Measurements from ENCODE around the gene PP2D1.
"Not testable (repeated sequence)": the region's sequence is repeated elsewhere in the genome, so short reads cannot be mapped to it uniquely, and the experiment has no call there.

The PP2D1 gene

DNA sequence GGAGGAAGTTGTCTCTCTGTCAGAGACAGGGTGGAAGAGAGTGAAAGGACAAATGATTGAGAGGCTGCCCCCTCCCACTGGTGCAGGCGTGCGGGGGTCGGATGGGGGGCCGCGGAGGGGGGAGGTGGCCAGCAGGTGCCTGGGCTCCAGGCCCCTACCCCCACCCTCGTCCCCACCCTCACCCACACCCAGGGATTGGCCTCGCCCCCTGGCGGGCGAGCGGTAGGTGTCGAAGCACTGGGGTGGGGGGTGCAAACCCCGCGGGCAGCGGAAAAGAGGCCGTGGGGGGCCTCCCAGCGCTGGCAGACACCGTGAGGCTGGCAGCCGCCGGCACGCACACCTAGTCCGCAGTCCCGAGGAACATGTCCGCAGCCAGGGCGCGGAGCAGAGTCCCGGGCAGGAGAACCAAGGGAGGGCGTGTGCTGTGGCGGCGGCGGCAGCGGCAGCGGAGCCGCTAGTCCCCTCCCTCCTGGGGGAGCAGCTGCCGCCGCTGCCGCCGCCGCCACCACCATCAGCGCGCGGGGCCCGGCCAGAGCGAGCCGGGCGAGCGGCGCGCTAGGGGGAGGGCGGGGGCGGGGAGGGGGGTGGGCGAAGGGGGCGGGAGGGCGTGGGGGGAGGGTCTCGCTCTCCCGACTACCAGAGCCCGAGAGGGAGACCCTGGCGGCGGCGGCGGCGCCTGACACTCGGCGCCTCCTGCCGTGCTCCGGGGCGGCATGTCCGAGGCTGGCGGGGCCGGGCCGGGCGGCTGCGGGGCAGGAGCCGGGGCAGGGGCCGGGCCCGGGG lies 27.9 kb upstream of the PP2D1 start, which contains the start of gene KAT2B:
TSS of gene KAT2B (plus strand) at position 682 of the 783 bp plus-strand sequence. CDS start at position 714, 32 bp downstream.
- no peak for DNase-seq (ENCODE audit: low read depth)

DNA sequence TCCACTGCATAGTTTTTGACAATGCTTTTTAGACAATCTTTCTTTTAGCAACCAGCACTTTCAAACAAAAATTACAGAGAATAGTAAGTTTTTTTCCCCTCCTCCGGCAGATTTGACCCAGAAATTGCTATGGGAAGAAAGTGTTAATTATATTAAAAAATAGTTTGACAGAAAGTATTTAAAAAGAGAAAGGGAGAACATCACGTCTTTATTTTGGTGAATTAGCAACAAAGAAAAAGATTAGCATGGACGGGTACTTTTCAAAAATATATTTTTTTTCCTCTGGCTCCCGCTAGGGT lies 27.4 kb upstream of the PP2D1 start:
- DNase-seq (ENCODE audit: low read depth), result no peak

DNA sequence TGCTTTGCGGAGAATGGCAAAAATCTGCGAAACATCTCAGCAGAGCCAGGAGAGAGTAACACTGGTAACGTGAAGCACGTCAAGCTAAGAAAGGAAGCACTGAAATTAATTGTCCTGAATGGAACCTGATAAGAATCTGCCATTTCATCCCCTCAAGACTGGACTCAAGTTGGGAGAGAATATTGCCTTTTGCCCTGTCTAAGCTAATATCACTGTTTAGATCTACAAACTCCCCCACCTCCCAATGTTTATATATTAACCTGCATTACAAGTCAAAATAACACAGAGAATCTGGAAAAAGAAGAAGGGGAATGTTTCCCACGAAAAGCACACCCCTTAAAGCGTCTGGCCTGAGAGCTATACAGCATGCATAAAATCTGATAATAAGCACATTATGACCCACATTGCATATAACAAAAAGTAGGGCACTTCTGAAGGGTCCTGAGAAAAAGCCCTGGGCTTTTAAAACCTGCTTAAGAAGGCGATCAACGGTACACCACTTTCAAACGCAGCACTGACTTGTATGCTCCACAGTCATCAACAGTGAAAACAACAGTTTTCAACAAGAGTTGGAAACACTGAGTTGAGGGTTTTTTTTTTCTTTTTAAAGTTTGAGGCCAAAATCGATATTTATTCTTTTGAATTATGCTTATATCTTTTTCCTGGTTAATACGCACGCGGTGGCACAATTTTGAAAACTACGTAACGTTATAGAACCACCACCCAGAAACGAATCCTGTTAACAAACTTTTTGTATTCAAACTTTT lies 26.8 kb upstream of the PP2D1 start:
- DNase-seq (ENCODE audit: low read depth), result no peak

DNA sequence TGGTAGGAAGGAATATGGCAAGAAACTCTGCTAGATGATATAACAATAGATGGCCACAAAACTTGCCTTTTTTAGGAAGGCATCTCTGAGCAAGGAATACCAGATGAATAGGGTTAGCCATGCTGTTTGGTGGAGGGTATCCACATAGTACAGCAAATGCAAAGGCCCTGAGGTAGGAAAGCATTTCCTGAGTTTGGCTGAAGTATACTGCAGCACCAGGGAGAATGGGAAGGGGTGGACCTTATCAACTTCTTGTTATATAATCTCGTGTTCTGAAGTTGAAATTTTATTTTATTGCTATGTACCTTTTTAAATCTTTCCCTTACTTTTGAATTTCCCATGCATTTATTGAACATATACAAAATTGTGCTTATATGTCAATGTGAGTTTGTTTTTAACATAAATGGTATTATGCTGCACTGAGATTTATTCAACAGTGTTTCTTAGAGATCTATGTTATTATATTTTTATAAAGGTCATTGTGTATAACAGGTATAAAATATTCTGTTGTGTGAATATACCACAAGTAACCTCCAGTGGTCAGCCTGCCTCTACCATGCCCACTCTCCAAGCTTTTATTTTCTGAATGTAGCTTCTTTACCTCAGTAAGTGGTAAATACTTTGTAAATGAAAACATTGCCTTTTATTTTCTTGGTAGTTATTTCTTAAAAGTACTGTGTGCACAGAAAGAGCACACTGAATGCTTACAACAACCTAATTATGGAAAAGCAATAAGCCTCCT lies 25.4 kb upstream of the PP2D1 start:
- DNase-seq (ENCODE audit: low read depth), result no peak

DNA sequence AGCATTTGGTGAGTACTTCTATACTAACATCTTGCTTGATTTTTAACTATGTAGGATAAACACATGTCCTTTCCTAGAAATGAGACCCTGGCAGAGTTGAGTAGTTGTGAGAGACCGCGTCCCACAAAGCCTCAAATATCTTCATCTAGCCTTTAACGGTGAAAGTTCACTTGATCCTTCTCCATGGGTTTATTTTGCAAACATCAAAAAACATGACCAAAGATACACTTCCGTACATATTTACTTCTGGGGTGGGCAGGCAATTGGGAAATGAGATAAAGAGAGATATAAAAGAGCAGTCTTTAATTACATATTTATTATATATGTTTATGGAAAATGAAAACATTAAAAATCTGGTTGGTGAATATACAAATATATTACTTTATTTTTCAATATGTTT lies 23.0 kb upstream of the PP2D1 start:
- no peak for DNase-seq (ENCODE audit: low read depth)

DNA sequence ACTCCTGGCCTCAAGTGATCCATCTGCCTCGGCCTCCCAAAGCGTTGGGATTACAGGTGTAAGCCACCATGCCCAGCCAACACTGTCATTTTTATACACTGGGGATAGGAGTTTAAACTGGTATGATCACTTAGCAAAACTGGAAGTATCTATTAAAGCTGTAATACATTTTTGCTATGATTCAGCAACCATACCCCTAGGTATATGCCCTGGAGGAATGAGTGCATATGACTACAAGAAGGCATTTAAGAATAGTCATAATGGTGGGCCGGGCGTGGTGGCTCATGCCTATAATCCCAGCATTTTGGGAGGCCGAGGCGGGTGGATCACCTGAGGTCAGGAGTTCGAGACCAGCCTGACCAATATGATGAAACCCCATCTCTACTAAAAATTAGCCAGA lies 19.9 kb upstream of the PP2D1 start:
- DNase-seq (ENCODE audit: low read depth), result not testable (repeated sequence)

DNA sequence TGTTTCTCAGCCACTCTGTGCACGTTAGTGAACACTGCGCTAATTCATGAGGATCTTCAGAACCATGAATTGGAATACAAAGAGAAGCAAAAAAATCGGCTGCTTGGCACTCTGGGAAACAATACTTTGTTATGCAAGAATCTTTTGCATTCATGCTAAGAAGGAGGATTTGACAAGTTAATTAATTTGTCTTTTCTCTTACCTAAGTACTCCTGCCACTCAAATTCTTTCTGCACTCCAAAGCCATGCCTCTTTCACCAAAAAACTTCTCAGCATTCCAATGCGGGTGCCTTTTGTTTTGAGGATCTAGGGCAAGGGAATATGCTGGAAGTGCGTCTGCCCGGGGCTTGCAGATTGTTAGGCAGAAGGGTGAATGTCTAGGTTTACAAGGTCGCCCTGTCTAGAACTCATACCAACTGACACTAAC lies 16.9 kb upstream of the PP2D1 start:
- no peak for DNase-seq (ENCODE audit: low read depth)

DNA sequence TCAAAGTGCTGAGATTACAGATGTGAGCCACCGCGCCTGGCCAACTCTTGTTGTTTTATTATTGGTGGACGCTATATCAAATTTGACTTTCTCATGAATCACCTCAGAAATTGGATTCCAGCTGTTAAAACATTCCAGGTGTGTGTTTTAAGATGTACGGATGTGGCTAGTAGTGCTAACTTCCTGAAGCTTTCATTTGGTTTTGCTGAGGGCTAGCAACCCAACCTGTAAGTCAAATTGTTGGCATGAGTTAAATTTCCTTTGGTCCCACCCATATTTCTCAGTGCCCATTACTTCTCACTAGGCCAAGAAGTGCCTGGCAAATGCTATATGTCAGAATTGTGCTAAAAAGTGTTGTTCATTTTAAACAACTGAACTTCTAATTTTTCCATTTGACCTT lies 15.1 kb upstream of the PP2D1 start:
- DNase-seq (ENCODE audit: low read depth), result no peak

DNA sequence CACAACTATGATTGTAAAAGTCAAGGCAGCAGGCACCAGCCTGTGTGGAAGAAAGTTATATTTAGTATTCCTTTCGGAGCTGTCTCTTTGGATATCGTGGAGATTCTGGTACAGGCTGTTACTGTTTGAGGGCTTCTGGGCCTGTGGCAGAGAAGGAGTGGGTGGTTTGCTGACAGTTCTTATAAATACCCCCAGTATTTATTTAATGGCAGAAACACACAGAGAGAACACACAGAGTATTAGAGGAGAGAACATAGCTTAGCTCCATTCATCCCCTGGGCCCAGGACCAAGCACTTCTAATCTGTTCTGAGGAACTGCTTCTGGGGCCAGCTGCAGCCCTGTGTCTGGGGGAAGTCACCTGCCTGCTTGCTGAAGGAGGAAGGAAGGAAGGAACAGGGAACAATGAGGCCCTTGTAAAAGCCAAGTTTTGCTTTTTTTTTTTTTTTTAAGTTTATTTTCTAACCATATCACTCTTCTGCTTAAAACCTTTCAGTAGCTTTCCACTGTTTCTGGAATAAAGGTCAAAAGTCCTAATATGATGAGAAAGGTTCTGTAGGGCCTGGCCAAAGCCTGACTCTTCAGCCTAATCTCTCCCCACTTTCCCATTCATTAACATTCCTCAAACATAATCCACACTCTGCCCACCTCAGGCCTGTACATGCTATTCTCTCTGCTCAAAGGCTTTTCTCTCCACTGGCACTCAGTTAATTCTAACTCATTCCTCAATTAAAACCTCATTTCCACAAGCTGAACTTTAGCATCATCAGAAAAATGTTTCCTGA lies 11.8 kb upstream of the PP2D1 start:
- DNase-seq (ENCODE audit: low read depth), result no peak

DNA sequence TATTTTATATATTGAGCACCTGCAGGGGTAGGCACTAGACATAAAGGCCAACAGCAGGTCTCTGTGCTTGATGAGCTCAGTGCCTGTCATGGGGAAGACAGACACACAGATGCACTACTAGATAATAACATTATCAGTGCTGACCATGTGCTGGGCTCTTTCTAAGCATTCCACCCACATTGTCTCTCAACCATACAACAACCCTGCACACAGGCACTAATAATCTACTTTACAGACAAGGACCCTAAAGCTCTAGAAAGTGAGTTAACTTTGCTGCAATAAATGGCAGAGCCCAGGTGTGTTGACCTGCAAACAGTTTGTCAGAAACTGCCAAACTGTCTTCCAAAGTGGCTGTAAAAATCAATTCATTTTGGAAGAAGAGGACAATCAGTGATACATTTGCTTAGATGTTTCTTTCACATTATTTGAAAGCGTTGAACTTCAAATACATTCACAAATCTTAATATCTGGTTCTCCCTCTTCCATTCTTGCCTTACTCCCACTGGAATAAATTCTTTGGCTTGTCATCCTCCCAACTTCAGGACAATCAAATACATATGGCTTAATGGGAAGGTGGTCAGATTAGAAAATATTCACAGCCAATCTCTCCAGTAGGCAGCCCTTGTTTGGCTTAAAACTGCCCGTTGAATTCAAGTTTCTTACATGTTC lies 11.0 kb upstream of the PP2D1 start:
- no peak for DNase-seq (ENCODE audit: low read depth)

DNA sequence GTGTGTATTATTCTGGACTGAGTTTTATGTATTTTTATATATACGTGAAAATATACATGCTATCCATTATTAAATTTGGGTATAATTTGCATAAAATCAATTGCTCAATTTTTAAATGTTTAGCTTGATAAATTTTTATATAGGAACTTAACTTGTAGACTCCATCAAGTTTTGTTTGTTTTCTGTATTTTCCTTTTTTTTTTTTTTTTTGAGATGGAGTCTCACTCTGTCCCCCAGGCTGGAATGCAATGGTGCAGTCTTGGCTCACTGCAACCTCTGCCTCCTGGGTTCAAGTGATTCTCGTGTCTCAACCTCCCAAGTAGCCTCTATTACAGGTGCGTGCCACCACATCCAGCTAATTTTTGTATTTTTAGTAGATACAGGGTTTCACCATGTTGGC lies 4.0 kb upstream of the PP2D1 start:
- DNase-seq (ENCODE audit: low read depth), result not testable (repeated sequence)

DNA sequence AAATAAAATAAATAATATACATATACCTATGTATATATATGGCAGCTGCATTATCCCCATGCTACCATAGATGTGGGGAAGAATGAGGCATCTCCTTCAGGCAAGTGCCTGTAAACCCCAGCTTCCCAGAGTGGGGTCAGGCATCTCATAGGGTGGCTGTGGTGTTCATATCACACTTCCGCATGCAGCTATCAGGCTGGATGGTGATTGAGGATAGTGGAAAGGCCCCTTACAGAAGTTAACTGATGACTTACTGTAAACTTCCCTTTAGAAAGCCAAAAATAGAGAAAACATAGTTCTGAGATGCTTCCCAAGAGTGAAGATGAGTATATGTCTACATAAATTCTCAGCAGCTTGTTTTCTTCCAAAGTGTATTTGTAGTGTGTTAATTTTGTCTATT lies 3.5 kb upstream of the PP2D1 start:
- no peak for DNase-seq (ENCODE audit: low read depth)

DNA sequence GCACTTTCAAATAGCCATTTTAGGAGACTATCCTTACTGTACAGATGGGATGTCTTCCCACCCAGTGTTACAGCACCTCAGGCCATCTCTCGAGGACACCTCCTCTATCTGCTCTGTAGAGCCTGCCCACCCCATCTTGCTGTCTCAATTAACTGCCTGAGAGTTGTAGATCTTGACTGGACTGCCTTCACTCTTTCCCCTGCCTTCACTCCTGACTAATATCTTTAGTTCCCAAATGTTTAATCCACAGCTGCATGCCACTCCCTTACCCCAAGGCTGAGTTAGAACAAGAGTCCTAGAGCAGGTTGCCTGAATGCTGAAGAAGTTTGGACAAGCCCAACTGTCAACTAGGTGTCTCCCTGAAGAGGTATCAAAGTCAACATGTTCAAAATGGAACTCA lies 1.3 kb upstream of the PP2D1 start:
- no peak for DNase-seq (ENCODE audit: low read depth)

DNA sequence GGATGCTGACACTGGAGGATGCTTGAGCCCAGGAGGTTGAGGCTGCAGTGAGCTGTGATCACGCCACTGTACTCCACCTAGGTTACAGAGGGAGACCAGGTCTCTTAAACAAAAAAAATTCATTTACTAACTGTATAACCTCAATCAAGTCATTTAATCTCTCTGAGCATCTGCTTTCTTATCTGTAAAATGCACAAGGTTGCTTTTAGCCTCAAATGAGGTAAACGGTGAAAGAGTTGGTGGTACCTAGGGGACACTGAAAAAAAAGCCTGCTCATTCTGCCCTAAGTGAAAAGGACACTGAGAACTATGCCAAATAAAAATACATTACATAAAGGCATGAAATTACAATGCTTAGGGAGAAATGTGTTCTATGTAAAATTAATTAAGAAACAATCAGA lies 3.4 kb downstream of the PP2D1 start:
- DNase-seq (ENCODE audit: low read depth), result no peak

DNA sequence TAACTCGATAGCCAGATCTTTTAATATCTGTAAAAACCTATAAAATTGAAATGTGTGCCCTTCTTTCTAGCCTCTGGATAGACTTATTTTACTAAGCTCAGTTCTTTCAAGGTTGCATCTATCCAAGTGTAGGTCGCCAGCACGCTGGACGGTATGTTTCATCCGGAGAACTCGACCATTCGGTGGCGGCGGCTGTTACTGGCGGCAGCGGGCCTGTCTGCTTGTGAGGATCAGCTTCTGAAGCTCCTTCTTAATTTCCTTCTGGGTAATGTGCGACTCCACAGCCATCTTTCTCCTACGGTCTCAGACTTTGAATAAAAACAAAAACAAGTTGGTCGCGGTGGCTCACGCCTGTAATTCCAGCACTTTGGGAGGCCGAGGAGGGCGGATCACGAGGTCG lies 4.1 kb downstream of the PP2D1 start:
- no peak for DNase-seq (ENCODE audit: low read depth)

DNA sequence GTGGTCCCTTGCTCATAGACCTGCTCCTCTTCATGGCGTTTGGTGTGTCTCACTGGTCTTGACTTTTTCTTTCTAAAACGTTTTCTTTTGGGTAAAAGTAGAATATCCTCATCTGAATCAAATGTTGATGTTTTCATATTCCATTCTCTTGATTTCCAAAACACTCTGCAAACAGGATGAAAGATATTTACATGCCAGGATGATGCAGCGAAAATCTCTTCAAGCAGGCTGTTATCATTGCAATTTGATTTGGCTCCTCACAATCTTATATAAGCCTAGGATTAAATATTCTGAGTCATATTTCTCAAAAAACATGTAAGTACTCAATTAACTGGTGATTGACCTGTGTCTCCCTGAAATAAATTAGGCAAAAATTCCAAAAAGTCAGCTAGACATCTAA lies 10.1 kb downstream of the PP2D1 start:
- DNase-seq (ENCODE audit: low read depth), result no peak

DNA sequence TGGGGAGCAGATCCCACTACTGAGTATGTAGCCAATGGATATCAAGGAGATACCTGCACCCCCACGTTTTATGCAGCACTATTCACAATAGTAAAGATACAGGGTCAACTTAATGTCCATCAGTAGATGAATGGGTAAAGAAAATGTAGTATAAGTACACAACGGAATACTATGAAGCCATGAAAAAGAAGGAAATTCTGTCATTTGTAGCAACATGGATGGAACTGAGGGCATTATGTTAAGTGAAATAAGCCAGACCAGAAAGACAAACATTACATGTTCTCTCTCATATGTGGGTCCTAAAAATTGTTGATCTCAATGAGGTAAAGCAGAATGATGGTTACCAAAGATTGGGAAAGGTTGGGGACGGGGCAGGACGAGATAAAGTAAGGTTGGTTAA lies 14.6 kb downstream of the PP2D1 start:
- no peak for DNase-seq (ENCODE audit: low read depth)

DNA sequence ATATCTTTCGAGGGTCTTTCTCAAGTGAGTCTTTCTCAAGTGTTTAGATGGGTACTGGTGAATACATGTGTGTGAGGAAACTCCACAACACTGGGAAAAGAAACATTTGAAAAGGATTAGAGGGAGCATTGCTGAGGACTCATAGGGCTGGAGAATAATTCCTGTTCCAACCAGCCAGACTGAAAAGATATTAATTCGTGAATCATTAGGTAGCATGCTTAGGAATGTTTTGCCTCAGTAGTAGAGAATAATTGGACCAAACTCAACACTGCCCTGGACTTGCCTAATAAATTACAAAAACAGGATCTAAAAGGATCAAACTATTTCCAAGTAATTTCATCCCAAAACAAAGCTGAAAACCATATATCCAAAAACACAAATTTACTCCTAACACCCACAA lies 17.3 kb downstream of the PP2D1 start:
- no peak for DNase-seq (ENCODE audit: low read depth)

DNA sequence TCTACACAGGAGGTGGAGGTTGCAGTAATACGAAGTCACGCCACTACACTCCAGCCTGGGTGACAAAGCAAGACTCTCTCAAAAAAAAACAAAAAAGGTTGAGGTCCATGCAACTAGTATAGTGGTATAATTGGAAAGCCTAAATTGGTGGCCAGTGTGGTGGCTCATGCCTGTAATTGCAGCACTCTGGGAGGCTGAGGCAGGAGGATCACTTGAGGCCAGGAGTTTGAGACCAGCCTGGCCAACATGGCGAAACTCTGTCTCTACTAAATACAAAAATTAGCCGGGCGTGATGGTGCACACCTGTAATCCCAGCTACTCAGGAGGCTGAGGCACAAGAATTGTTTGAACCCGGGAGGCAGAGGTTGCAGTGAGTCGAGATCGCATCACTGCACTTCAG lies 23.2 kb downstream of the PP2D1 start:
- DNase-seq (ENCODE audit: low read depth), result not testable (repeated sequence)

DNA sequence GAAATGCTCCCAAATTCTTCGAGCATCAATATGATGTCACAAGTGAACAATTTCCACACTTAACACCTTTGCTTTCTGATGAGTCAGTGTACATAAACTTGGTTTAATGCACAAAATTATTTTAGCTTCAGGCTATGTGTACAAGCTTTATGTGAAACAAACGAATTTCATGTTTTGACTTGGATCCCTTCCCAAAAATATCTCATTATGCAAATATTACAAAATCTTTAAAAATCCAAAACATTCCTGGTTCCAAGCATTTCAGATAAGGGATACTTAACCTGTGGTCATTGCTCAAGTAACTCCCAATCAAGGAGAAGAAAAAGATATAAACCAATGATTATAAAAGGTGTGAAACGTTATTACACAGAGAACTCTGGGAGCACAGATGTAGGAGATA lies 40.0 kb downstream of the PP2D1 start:
- DNase-seq (ENCODE audit: low read depth), result no peak

DNA sequence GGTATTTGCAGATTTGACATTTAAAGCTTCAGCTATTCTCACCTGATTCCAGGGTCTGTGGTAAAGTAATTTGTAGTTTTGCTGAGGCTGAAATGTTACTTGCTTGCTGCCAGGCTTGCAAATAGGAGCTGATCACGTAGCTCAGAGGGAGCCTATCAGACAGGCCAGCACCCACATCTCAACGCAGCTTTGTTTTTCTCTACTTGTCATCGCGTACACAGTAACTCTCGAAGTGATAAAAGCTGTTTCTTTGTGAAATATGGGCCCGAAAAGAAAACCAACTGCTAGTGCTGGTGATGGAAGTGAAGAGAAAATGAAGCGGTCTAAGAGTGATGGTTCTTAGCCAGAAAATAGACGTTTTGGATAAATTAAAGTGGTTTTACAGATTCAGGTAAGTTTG lies 41.7 kb downstream of the PP2D1 start:
- no peak for DNase-seq (ENCODE audit: low read depth)

DNA sequence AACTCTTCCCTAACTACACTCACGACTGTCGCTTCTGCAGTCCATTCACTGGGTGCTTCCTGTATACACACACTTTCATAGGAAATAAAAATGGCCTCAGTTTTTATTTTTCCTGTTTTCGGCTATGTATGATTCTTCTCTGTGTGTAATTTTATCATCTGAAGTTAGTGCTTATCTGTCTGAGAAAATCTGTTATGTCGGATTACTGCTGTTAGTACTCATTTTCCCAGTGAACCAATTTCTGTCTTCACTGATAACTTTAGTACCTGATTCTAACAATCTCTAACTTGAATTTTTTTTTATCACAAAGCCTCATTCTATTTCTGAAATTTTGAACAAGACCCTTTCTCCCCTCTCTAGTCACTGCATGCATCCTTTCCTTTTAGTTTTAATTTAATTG lies 44.3 kb downstream of the PP2D1 start:
- no peak for DNase-seq (ENCODE audit: low read depth)

Measured in stromal cell of bone marrow (primary cell).